Stimulated activated naive CD8-positive, alpha-beta T cell treated with anti-CD3 and anti-CD28 coated beads, Interleukin-15, Interleukin-2, amounts not matched to agents 100 ng/mL and 50 ng/mL, for 24 hours (primary cell): ENCODE data around the gene RD3L.
A peak's percentile ranks its signal among the peaks of the same experiment; 100 is the strongest.
"Not testable (repeated sequence)": the region's sequence is repeated elsewhere in the genome, so short reads cannot be mapped to it uniquely, and the experiment has no call there.

Experiments
- H3K27ac Mint-ChIP-seq: one replicate; pipeline ENCODE4 v1.8.0; 2021; ENCODE audit warnings: mild to moderate bottlenecking, mixed read lengths
- H3K27me3 Mint-ChIP-seq: one replicate; pipeline ENCODE4 v1.8.0; 2021; ENCODE audit warnings: mixed read lengths
- H3K36me3 Mint-ChIP-seq: one replicate; pipeline ENCODE4 v1.8.0; 2021; ENCODE audit warnings: low read depth, mixed read lengths
- H3K4me1 Mint-ChIP-seq: one replicate; pipeline ENCODE4 v1.8.0; 2021; ENCODE audit warnings: low read depth, mixed read lengths
- H3K4me3 Mint-ChIP-seq: one replicate; pipeline ENCODE4 v1.8.0; 2021; ENCODE audit warnings: mild to moderate bottlenecking, mixed read lengths
- H3K9me3 Mint-ChIP-seq: one replicate; pipeline ENCODE4 v1.8.0; 2021; ENCODE audit warnings: mixed read lengths

RD3L gene

GRCh38 chr14:103941462-103941861 is 867 bp downstream of the RD3L start:
- peaks cover 31% of the 10 kb centered on the region for H3K27me3 Mint-ChIP-seq

GRCh38 chr14:103935102-103935501 is 7.2 kb downstream of the RD3L start:
- H3K9me3 Mint-ChIP-seq: no peaks in the 10 kb centered on the region
- peaks cover 12% of the 10 kb centered on the region for H3K4me1 Mint-ChIP-seq
- H3K4me3 Mint-ChIP-seq: no peak overlapping the region
- no peak overlapping the region for H3K27ac Mint-ChIP-seq
- no peaks in the 10 kb centered on the region for H3K36me3 Mint-ChIP-seq
- H3K27me3 Mint-ChIP-seq: no peaks in the 10 kb centered on the region

More at GRCh38 chr14:103941462-103941861, 867 bp downstream of the RD3L start:
- no peak overlapping the region for H3K27ac Mint-ChIP-seq
- no peaks in the 10 kb centered on the region for H3K36me3 Mint-ChIP-seq
- no peaks in the 10 kb centered on the region for H3K9me3 Mint-ChIP-seq
- no peak overlapping the region for H3K4me3 Mint-ChIP-seq
- H3K4me1 Mint-ChIP-seq: no peaks in the 10 kb centered on the region

GRCh38 chr14:103932791-103933490 is 9.4 kb downstream of the RD3L start:
- H3K4me3 Mint-ChIP-seq: peak overlapping the region; percentile 12
- no peaks in the 10 kb centered on the region for H3K36me3 Mint-ChIP-seq
- H3K9me3 Mint-ChIP-seq: no peaks in the 10 kb centered on the region
- H3K27ac Mint-ChIP-seq: no peak overlapping the region
- peaks cover 12% of the 10 kb centered on the region for H3K4me1 Mint-ChIP-seq
- H3K27me3 Mint-ChIP-seq: peaks cover 3% of the 10 kb centered on the region

GRCh38 chr14:103931422-103931821 is 10.9 kb downstream of the RD3L start:
- Mint-ChIP-seq H3K27ac (peak overlapping the region; percentile 34), H3K4me3 (peak overlapping the region; percentile 6), H3K9me3 (no peaks in the 10 kb centered on the region), H3K36me3 (no peaks in the 10 kb centered on the region), H3K4me1 (peaks cover 12% of the 10 kb centered on the region), H3K27me3 (peaks cover 3% of the 10 kb centered on the region)

- H3K9me3 Mint-ChIP-seq: no peaks in the 10 kb centered on the region
- peaks cover 12% of the 10 kb centered on the region for H3K4me1 Mint-ChIP-seq
- no peaks in the 10 kb centered on the region for H3K36me3 Mint-ChIP-seq
- peaks cover 6% of the 10 kb centered on the region for H3K27me3 Mint-ChIP-seq
- no peak overlapping the region for H3K4me3 Mint-ChIP-seq
- H3K27ac Mint-ChIP-seq: no peak overlapping the region
Measured at GRCh38 chr14:103930051-103930604, 12.2 kb downstream of the RD3L start.

- Mint-ChIP-seq H3K27me3 (peaks cover 11% of the 10 kb centered on the region), H3K9me3 (no peaks in the 10 kb centered on the region), H3K4me1 (peaks cover 12% of the 10 kb centered on the region), H3K36me3 (no peaks in the 10 kb centered on the region), H3K4me3 (peak within 1 kb of the TSS; percentile 51), H3K27ac (no peak within 1 kb of the TSS)
Measured at GRCh38 chr14:103928011-103928890, 14.1 kb downstream of the RD3L start, which contains the start of gene TDRD9. Gene TDRD9 (plus strand): TSS chr14:103928456. CDS start chr14:103928510, 54 bp downstream.

GRCh38 chr14:103927566-103927965 is 14.8 kb downstream of the RD3L start:
- H3K36me3 Mint-ChIP-seq: no peaks in the 10 kb centered on the region
- no peak overlapping the region for H3K4me3 Mint-ChIP-seq
- H3K9me3 Mint-ChIP-seq: no peaks in the 10 kb centered on the region
- H3K27me3 Mint-ChIP-seq: peaks cover 11% of the 10 kb centered on the region
- peaks cover 12% of the 10 kb centered on the region for H3K4me1 Mint-ChIP-seq
- no peak overlapping the region for H3K27ac Mint-ChIP-seq

GRCh38 chr14:103925316-103925715 is 17.0 kb downstream of the RD3L start:
- Mint-ChIP-seq H3K27ac (no peak overlapping the region), H3K4me3 (no peak overlapping the region), H3K9me3 (no peaks in the 10 kb centered on the region)

GRCh38 chr14:103923863-103924262 is 18.5 kb downstream of the RD3L start:
- H3K4me3 Mint-ChIP-seq: no peak overlapping the region
- H3K27ac Mint-ChIP-seq: no peak overlapping the region

More at GRCh38 chr14:103925316-103925715, 17.0 kb downstream of the RD3L start:
- H3K36me3 Mint-ChIP-seq: peaks cover 6% of the 10 kb centered on the region
- peaks cover 6% of the 10 kb centered on the region for H3K4me1 Mint-ChIP-seq
- peaks cover 11% of the 10 kb centered on the region for H3K27me3 Mint-ChIP-seq

GRCh38 chr14:103921855-103922200 is 20.5 kb downstream of the RD3L start:
- not testable (repeated sequence) for H3K27me3 Mint-ChIP-seq, H3K9me3 Mint-ChIP-seq, H3K27ac Mint-ChIP-seq, H3K36me3 Mint-ChIP-seq
- Mint-ChIP-seq H3K4me3 (peak overlapping the region; percentile 96), H3K4me1 (peaks cover 12% of the 10 kb centered on the region)

More at GRCh38 chr14:103923863-103924262, 18.5 kb downstream of the RD3L start:
- Mint-ChIP-seq H3K9me3 (no peaks in the 10 kb centered on the region), H3K4me1 (peaks cover 12% of the 10 kb centered on the region), H3K36me3 (peaks cover 10% of the 10 kb centered on the region), H3K27me3 (peaks cover 7% of the 10 kb centered on the region)

GRCh38 chr14:103920981-103921854 is 21.1 kb downstream of the RD3L start:
- Mint-ChIP-seq H3K9me3 (no peaks in the 10 kb centered on the region), H3K4me3 (peak overlapping the region; percentile 96), H3K27me3 (peaks cover 7% of the 10 kb centered on the region), H3K36me3 (peaks cover 10% of the 10 kb centered on the region), H3K27ac (peak overlapping the region; percentile 91), H3K4me1 (peaks cover 12% of the 10 kb centered on the region)

- no peaks in the 10 kb centered on the region for H3K9me3 Mint-ChIP-seq
- peaks cover 45% of the 10 kb centered on the region for H3K36me3 Mint-ChIP-seq
- no peak overlapping the region for H3K27ac Mint-ChIP-seq
- peaks cover 16% of the 10 kb centered on the region for H3K4me1 Mint-ChIP-seq
- H3K27me3 Mint-ChIP-seq: no peaks in the 10 kb centered on the region
- no peak overlapping the region for H3K4me3 Mint-ChIP-seq
Measured at GRCh38 chr14:103916636-103917262, 25.6 kb downstream of the RD3L start.

GRCh38 chr14:103915616-103916015 is 26.7 kb downstream of the RD3L start:
- Mint-ChIP-seq H3K4me3 (no peak overlapping the region), H3K36me3 (peaks cover 42% of the 10 kb centered on the region)

GRCh38 chr14:103910984-103911383 is 31.3 kb downstream of the RD3L start:
- Mint-ChIP-seq H3K4me1 (peaks cover 28% of the 10 kb centered on the region), H3K27me3 (no peaks in the 10 kb centered on the region), H3K36me3 (peaks cover 39% of the 10 kb centered on the region), H3K4me3 (no peak overlapping the region), H3K27ac (no peak overlapping the region), H3K9me3 (no peaks in the 10 kb centered on the region)

More at GRCh38 chr14:103915616-103916015, 26.7 kb downstream of the RD3L start:
- Mint-ChIP-seq H3K4me1 (peaks cover 12% of the 10 kb centered on the region), H3K27ac (peak overlapping the region; percentile 57), H3K9me3 (no peaks in the 10 kb centered on the region), H3K27me3 (no peaks in the 10 kb centered on the region)
